ENCODE measurements around the gene OR1A2. TPM values are rescaled to one million over a fixed set of nuclear protein-coding genes. Genes with fewer than 3 reads are reported as not detected.

Gene OR1A2, protein sequence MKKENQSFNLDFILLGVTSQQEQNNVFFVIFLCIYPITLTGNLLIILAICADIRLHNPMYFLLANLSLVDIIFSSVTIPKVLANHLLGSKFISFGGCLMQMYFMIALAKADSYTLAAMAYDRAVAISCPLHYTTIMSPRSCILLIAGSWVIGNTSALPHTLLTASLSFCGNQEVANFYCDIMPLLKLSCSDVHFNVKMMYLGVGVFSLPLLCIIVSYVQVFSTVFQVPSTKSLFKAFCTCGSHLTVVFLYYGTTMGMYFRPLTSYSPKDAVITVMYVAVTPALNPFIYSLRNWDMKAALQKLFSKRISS
- total RNA-seq, result not detected

DNA sequence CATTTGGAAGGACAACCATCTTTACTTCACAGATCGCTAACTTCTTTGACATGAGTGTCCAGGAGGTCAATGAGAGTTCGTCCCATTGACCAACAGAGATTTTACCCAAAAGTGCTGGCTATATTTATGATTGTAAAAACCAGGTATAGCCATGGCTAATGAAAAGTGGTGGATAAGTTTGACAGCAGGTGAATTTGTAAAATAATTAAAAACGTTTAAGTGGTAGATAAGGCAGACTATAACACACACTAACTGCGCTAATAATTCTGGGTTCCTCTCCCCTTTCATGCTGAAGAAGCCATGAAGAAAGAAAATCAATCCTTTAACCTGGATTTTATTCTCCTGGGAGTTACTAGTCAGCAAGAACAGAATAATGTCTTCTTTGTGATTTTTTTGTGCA, at the start of gene OR1A2:
Gene OR1A2, plus strand, starts transcription at position 301 of the 400 bp plus-strand sequence. Its CDS starts 0 bp downstream, at position 301.
- WGBS, 2 donors, result 81% methylated on average over 4 of the region's 4 CpGs
- Histone ChIP-seq H3K27ac (no peak within 1 kb of the TSS), H3K27me3 (no peaks in the 10 kb centered on the region), H3K4me3 (no peak within 1 kb of the TSS), H3K9me3 (peaks cover 0 to 19% (median 2%) of the 10 kb centered on the region in 4 donors), H3K36me3 (no peaks in the 10 kb centered on the region), H3K4me1 (no peaks in the 10 kb centered on the region)
- TF ChIP-seq, protein P1, sequence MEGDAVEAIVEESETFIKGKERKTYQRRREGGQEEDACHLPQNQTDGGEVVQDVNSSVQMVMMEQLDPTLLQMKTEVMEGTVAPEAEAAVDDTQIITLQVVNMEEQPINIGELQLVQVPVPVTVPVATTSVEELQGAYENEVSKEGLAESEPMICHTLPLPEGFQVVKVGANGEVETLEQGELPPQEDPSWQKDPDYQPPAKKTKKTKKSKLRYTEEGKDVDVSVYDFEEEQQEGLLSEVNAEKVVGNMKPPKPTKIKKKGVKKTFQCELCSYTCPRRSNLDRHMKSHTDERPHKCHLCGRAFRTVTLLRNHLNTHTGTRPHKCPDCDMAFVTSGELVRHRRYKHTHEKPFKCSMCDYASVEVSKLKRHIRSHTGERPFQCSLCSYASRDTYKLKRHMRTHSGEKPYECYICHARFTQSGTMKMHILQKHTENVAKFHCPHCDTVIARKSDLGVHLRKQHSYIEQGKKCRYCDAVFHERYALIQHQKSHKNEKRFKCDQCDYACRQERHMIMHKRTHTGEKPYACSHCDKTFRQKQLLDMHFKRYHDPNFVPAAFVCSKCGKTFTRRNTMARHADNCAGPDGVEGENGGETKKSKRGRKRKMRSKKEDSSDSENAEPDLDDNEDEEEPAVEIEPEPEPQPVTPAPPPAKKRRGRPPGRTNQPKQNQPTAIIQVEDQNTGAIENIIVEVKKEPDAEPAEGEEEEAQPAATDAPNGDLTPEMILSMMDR (IDR thresholded peaks at IDR 0.05), result no peak
- TF ChIP-seq POLR2A (IDR thresholded peaks at IDR 0.05), result no peak
- no peak for TF ChIP-seq EP300 (IDR thresholded peaks at IDR 0.05)
- DNase-seq (ENCODE audit: low spot score in 2 of 2), result no peak

DNA sequence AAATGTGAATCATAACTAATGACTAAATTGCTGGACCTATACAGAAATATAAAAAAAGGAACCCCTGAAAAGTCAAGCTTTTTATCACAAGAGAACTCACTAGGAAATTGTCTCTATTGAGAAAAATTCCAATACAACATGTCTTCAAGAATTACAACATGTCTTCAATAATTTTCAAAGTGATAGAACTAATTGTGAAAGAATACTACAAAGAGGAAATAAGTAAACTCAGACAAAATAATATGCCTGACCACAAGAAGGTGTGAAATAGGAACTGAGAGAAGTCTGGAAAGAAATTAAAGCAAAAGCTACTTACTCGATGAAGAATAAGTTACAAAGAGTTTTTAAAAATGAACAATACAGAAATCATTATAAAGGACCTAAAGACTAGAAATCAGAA, 40.1 kb upstream of the OR1A2 start:
- Histone ChIP-seq H3K4me1 (no peaks in the 10 kb centered on the region), H3K4me3 (no peak overlapping the region), H3K9me3 (no peaks in the 10 kb centered on the region), H3K27me3 (no peaks in the 10 kb centered on the region), H3K36me3 (no peaks in the 10 kb centered on the region), H3K27ac (no peak overlapping the region)
- TF ChIP-seq POLR2A (IDR thresholded peaks at IDR 0.05) (no peak), EP300 (IDR thresholded peaks at IDR 0.05) (no peak)
- TF ChIP-seq, protein P1 (IDR thresholded peaks at IDR 0.05), result no peak
- 70 to 88% methylated on average over 1 of the region's 1 CpG for WGBS, 2 donors
- no peak for DNase-seq (ENCODE audit: low spot score in 2 of 2)

DNA sequence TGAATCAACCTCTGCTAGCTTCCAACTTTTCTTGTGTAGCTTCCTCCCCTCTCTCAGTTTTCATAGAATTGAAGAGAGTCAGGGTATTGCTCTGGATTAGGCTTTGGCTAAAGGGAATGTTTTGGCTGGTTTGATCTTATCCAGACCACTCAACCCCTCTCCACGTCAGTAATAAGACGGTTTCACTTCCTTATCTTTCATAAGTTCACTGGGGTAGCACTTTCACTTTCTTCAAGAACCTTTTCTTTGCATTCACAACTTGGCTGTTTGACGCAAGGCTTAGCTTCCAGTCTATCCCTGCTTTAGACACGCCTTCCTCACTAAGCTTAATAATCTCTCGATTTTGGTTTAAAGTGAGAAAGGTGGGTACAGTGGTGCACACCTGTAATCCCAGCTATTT, 29.7 kb upstream of the OR1A2 start:
- Histone ChIP-seq H3K4me1 (no peaks in the 10 kb centered on the region), H3K4me3 (no peak overlapping the region), H3K36me3 (no peaks in the 10 kb centered on the region), H3K27ac (no peak overlapping the region), H3K27me3 (no peaks in the 10 kb centered on the region), H3K9me3 (peaks cover 0 to 17% (median 0%) of the 10 kb centered on the region in 4 donors)
- TF ChIP-seq EP300 (IDR thresholded peaks at IDR 0.05) (no peak), POLR2A (IDR thresholded peaks at IDR 0.05) (no peak)
- TF ChIP-seq, protein P1 (IDR thresholded peaks at IDR 0.05), result no peak
- 78 to 85% methylated on average over 5 of the region's 5 CpGs for WGBS, 2 donors
- no peak for DNase-seq (ENCODE audit: low spot score in 2 of 2)

DNA sequence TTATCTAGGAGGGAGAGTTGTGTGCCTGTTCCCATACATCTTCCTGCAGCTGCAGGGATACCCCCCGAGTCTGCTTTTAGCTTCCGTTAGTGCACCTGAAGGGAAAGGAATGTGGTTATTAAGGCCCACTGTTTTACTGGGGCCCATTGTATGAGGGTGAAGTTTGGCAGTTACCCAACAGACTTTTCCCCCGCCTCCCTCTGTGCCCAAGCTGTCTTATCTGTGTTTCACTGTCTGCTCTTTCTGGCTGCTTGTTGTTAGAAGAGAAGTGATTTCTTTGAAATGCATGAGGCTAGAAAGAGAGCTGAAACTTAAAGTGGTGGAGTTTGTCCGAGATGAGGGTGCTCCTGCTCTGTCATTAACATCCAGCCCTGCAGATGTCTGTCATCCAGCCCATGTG, 7.4 kb upstream of the OR1A2 start:
- WGBS, 2 donors, result 34 to 39% methylated on average over 4 of the region's 4 CpGs
- Histone ChIP-seq H3K27ac (no peak overlapping the region), H3K4me3 (no peak overlapping the region), H3K4me1 (no peaks in the 10 kb centered on the region), H3K9me3 (no peaks in the 10 kb centered on the region), H3K27me3 (no peaks in the 10 kb centered on the region), H3K36me3 (no peaks in the 10 kb centered on the region)
- TF ChIP-seq POLR2A (IDR thresholded peaks at IDR 0.05) (no peak), EP300 (IDR thresholded peaks at IDR 0.05) (no peak)
- TF ChIP-seq, protein P1 (IDR thresholded peaks at IDR 0.05), result no peak
- DNase-seq (ENCODE audit: low spot score in 2 of 2), result no peak

DNA sequence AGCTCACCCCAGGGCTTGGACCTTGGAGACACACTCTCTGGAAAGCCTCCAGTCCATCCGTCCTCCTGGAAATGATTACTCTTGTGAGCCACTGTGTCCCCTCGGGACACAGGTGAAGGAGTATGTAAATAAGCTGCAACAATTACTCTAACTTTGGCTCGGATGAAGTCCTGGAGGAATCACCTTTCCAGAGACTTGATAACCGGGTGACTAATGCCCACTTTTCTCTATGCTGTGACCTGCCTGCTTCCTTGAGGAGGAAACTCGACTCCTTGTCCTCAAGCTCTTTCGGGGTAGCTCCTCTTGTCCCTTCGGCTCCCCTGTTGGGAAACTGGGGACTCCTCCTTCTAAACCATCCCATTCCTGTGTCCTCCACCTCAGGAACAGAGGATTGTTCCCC, 10.0 kb downstream of the OR1A2 start, which contains the start of gene OR1A1:
Gene OR1A1, plus strand, starts transcription at position 301 of the 400 bp plus-strand sequence. CDS start 7,954 bp downstream, outside the sequence.
- H3K4me1 ChIP-seq, result no peaks in the 10 kb centered on the region
- 72 to 77% methylated on average over 7 of the region's 7 CpGs for WGBS, 2 donors
- TF ChIP-seq EP300 (IDR thresholded peaks at IDR 0.05) (no peak), POLR2A (IDR thresholded peaks at IDR 0.05) (no peak)
- TF ChIP-seq, protein P1 (IDR thresholded peaks at IDR 0.05), result no peak
- no peaks in the 10 kb centered on the region for H3K36me3 ChIP-seq
- no peaks in the 10 kb centered on the region for H3K27me3 ChIP-seq
- no peak within 1 kb of the TSS for H3K4me3 ChIP-seq
- H3K9me3 ChIP-seq, result peaks cover 0 to 1% (median under 1%) of the 10 kb centered on the region in 4 donors
- no peak for DNase-seq (ENCODE audit: low spot score in 2 of 2)
- H3K27ac ChIP-seq, result no peak within 1 kb of the TSS

All from tibial nerve (tissue), 4 donors.